Nephron (organoid): ENCODE measurements around the gene EPN2.

Experiments
- H3K27ac Mint-ChIP-seq, 3 experiments: 2 replicates each; pipeline ENCODE4 v1.8.0; 2020; ENCODE audit warnings: mixed read lengths in 3 of 3, mild to moderate bottlenecking in 2 of 3, moderate library complexity in 1 of 3
- H3K27me3 Mint-ChIP-seq: 2 replicates; pipeline ENCODE4 v1.8.0; 2021; ENCODE audit warnings: low read depth, mild to moderate bottlenecking, moderate library complexity, mixed read lengths
- H3K36me3 Mint-ChIP-seq: 2 replicates; pipeline ENCODE4 v1.8.0; 2020; ENCODE audit warnings: low read depth, mixed read lengths
- H3K4me1 Mint-ChIP-seq: 2 replicates; pipeline ENCODE4 v1.8.0; 2020; ENCODE audit warnings: mixed read lengths
- H3K4me3 Mint-ChIP-seq, 3 experiments: 2 replicates each; pipeline ENCODE4 v1.8.0; 2020; ENCODE audit warnings: mild to moderate bottlenecking in 3 of 3, mixed read lengths in 3 of 3, moderate library complexity in 2 of 3
- H3K9me3 Mint-ChIP-seq: 2 replicates; pipeline ENCODE4 v1.8.0; 2020; ENCODE audit warnings: mixed read lengths
- CTCF ChIP-seq, 3 experiments: fragments of 200-600 bp; sonication (generic); IDR thresholded peaks; one replicate each; pipeline ENCODE4 v1.5.0; 2021; ENCODE audit warnings: antibody characterized with exemption in 3 of 3; ENCODE audit not compliant: unreplicated experiment in 3 of 3

Gene EPN2

DNA sequence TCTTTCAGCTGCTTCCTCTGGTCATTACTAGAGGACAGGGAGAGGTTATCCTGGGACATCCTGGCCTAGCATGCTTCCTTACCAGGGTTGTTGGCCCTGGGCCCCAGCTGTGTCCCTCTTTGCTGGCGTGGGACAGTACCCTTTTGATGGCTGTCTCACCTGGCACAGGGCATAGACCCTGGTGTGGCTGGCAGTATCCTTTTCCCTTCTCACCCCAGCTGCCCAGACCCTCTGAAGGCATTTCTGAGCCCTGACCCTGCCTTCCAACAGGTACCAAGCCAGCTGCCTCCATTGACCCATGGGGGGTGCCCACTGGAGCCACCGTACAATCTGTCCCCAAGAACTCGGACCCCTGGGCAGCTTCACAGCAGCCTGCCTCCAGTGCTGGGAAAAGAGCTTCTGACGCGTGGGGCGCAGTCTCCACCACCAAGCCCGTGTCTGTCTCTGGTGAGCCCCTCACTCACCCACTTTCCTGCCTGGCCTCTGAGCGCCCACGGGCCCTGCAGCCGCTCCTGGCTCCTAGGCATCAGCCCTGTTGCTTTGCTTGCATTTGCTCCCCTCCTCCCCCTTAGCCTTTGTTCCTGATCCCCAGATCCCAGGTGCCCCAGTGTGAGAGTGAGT is 91.4 kb downstream of the EPN2 start:
- Mint-ChIP-seq H3K4me3 (no peak overlapping the region), H3K36me3 (peaks cover 70% of the 10 kb centered on the region), H3K4me1 (peaks cover 6% of the 10 kb centered on the region), H3K9me3 (peaks cover 3% of the 10 kb centered on the region), H3K27ac (peak overlapping the region in 1 of 3 experiments; percentile 13), H3K27me3 (no peaks in the 10 kb centered on the region)
- TF ChIP-seq CTCF (IDR thresholded peaks at IDR 0.05; ENCODE audit: unreplicated experiment in 3 of 3), result no peak

DNA sequence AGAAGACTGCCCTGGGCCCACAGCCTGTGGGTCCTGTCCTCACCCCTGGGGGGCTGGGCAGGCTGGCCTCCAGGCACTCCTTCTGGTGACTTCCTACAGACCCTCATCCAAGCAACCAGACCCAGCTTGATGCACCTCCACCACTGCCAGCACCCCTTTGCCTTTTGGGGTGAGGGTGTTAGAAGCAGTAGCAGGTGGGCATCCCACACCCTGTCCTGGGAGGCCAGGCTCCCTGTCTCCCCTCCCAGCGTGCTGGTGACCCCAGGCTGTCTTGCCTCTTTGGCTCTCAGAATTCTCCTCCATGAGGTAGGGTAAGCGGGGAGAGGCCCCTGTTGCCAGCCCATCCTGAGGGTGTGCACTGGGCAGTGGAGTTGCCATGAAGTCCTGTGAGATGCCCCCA is 92.0 kb downstream of the EPN2 start:
- peaks cover 3% of the 10 kb centered on the region for H3K9me3 Mint-ChIP-seq
- peaks cover 65% of the 10 kb centered on the region for H3K36me3 Mint-ChIP-seq
- H3K4me3 Mint-ChIP-seq, result no peak overlapping the region
- TF ChIP-seq CTCF (IDR thresholded peaks at IDR 0.05; ENCODE audit: unreplicated experiment in 3 of 3), result no peak
- H3K27me3 Mint-ChIP-seq, result no peaks in the 10 kb centered on the region
- H3K27ac Mint-ChIP-seq, result no peak overlapping the region
- H3K4me1 Mint-ChIP-seq, result peaks cover 6% of the 10 kb centered on the region

- H3K27me3 Mint-ChIP-seq, result no peaks in the 10 kb centered on the region
- H3K4me1 Mint-ChIP-seq, result peaks cover 6% of the 10 kb centered on the region
- H3K4me3 Mint-ChIP-seq, result no peak overlapping the region
- peak overlapping the region in 2 of 3 experiments; percentile 31 to 69 for H3K27ac Mint-ChIP-seq
- no peak for TF ChIP-seq CTCF (IDR thresholded peaks at IDR 0.05; ENCODE audit: unreplicated experiment in 3 of 3)
- H3K36me3 Mint-ChIP-seq, result peaks cover 60% of the 10 kb centered on the region
- peaks cover 3% of the 10 kb centered on the region for H3K9me3 Mint-ChIP-seq
Observed at GRCh38 chr17:19329839-19330238, 92.7 kb downstream of the EPN2 start.

DNA sequence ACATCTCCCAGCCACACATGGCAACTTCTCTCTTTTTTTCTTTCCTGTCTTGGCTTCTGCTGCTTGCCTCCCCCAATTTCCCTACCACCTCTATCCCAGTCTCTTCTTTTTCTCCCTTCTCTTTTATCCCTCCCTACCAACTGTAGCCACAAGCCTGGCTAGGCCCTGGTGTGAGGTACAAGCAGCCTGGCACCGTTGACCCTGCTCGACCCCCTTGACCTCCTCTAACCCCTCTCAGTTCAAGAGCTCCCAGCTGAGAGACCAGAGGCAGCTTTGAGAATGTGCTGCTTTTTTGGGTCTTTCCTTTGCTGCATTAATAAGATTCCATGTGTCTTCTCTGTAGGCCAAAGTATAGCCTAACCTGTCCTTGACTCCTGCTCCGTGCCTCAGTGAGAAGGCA is 93.1 kb downstream of the EPN2 start:
- Mint-ChIP-seq H3K27me3 (no peaks in the 10 kb centered on the region), H3K36me3 (peaks cover 55% of the 10 kb centered on the region), H3K27ac (peak overlapping the region in 2 of 3 experiments; percentile 31 to 69), H3K9me3 (peaks cover under 1% of the 10 kb centered on the region), H3K4me1 (peaks cover 6% of the 10 kb centered on the region), H3K4me3 (no peak overlapping the region)
- TF ChIP-seq CTCF (IDR thresholded peaks at IDR 0.05; ENCODE audit: unreplicated experiment in 3 of 3), result no peak

- TF ChIP-seq CTCF (IDR thresholded peaks at IDR 0.05; ENCODE audit: unreplicated experiment in 3 of 3), result no peak
- Mint-ChIP-seq H3K27ac (peak overlapping the region in 2 of 3 experiments; percentile 69 to 70), H3K4me1 (peaks cover 6% of the 10 kb centered on the region), H3K36me3 (peaks cover 52% of the 10 kb centered on the region), H3K4me3 (no peak overlapping the region), H3K9me3 (no peaks in the 10 kb centered on the region), H3K27me3 (no peaks in the 10 kb centered on the region)
Observed at GRCh38 chr17:19331134-19331533, 94.0 kb downstream of the EPN2 start.
